Right cardiac atrium (tissue), 5 donors: ENCODE measurements around the gene FSHR. TPM values are rescaled to one million over a fixed set of nuclear protein-coding genes. Genes with fewer than 3 reads are reported as not detected.
A peak's percentile ranks its signal among the peaks of the same experiment; 100 is the strongest.

Experiments
- ATAC-seq, 2 donors: fragments of 200-7000 bp; cut with Tn5 transposase; one replicate each; pipeline versions ENCODE4 v1.8.0 to v1.9.1; 2020; ENCODE audit warnings: moderate library complexity in 2 of 2, mild to moderate bottlenecking in 1 of 2
- DNase-seq, 3 donors: peaks; one replicate each; pipeline ENCODE4 v3.0.0-alpha.2; 2020
- H3K27ac ChIP-seq: one replicate; pipeline ENCODE4 v1.5.1; 2013; ENCODE audit warnings: mild to moderate bottlenecking, low read length, control low read depth, moderate library complexity
- H3K27me3 ChIP-seq: one replicate; pipeline ENCODE4 v1.6.1; 2013; ENCODE audit not compliant: control insufficient read depth, insufficient read depth
- H3K4me1 ChIP-seq: one replicate; pipeline ENCODE4 v1.6.1; 2013; ENCODE audit warnings: low read length; ENCODE audit not compliant: control insufficient read depth, insufficient read depth
- H3K4me3 ChIP-seq: one replicate; pipeline ENCODE4 v1.5.1; 2013; ENCODE audit warnings: low read length, control low read depth
- H3K9me3 ChIP-seq: one replicate; pipeline ENCODE4 v1.6.1; 2013; ENCODE audit warnings: low read length; ENCODE audit not compliant: control insufficient read depth
- WGBS: extraction: QIAGEN DNeasy Blood & Tissue Kit; methylation state at CpG from one replicate; pipeline ENCODE4 v1.1.7; 2013; 5-methylcytosine and 5-hydroxymethylcytosine counted together
- intact Hi-C, 4 donors: fragments of 100-400 bp; cut with DNase I; formaldehyde crosslinking; loops; one replicate each; pipeline versions ENCODE4 v1.11.0 to v1.14.0; 2022 to 2023
- polyA plus RNA-seq: library from polyadenylated mRNA; stranded (reverse); fragments of 200-250 nt; gene quantifications from one replicate; pipeline ENCODE4 v1.2.3, GENCODE V29; 2013
- total RNA-seq, 4 donors: library from RNA; stranded (reverse); fragmentation: NEBNext Ultra II Directional; extraction: Animal tissue kit (Norgen Biotek cat#: 25700); gene quantifications; one replicate each; pipeline ENCODE4 v1.2.1, GENCODE V29; 2021
- donor health status: healthy with polysubstance abuse.
- donor health status: DM: no; HTN: yes; CAD: no.
- donor health status: DM: no; HTN: no; CAD: no.
- donor health status: DM: no; HTN: yes; CAD: no; lungs with severe emphysema.
- donor health status: DM: yes; HTN: yes; CAD: no.

The FSHR gene
- total and polyA plus RNA-seq, 5 donors = 0.11 to 0.39 (median 0.22) TPM; not detected in 1

GRCh38 chr2:49032936-49033335 lies 121.4 kb downstream of the FSHR start:
- WGBS = 43% methylated on average over 1 of the region's 1 CpG
- Histone ChIP-seq H3K4me3 (no peak overlapping the region), H3K27ac (no peak overlapping the region), H3K27me3 (no peaks in the 10 kb centered on the region), H3K4me1 (no peaks in the 10 kb centered on the region), H3K9me3 (no peaks in the 10 kb centered on the region)
- no peak for DNase-seq
- no peak for ATAC-seq
- intact Hi-C loops = no loop called here

GRCh38 chr2:49032126-49032525 lies 122.2 kb downstream of the FSHR start:
- no peak for DNase-seq
- Histone ChIP-seq H3K4me3 (no peak overlapping the region), H3K27ac (no peak overlapping the region), H3K9me3 (no peaks in the 10 kb centered on the region), H3K4me1 (no peaks in the 10 kb centered on the region), H3K27me3 (no peaks in the 10 kb centered on the region)
- WGBS = 47% methylated on average over 1 of the region's 1 CpG
- intact Hi-C loops = no loop called here
- no peak for ATAC-seq

GRCh38 chr2:49029406-49029805 lies 124.9 kb downstream of the FSHR start:
- no peak for DNase-seq
- Histone ChIP-seq H3K9me3 (no peaks in the 10 kb centered on the region), H3K4me1 (no peaks in the 10 kb centered on the region), H3K4me3 (no peak overlapping the region), H3K27me3 (no peaks in the 10 kb centered on the region), H3K27ac (no peak overlapping the region)
- intact Hi-C loops = no loop called here
- ATAC-seq = no peak
- 67% methylated on average over 1 of the region's 1 CpG for WGBS

- H3K27me3 ChIP-seq = no peaks in the 10 kb centered on the region
- no peaks in the 10 kb centered on the region for H3K4me1 ChIP-seq
- ATAC-seq (no peak), DNase-seq (no peak)
- H3K9me3 ChIP-seq = no peaks in the 10 kb centered on the region
- WGBS = 85% methylated on average over 3 of the region's 3 CpGs
- H3K4me3 ChIP-seq = no peak overlapping the region
- intact Hi-C loops = no loop called here
- no peak overlapping the region for H3K27ac ChIP-seq
These were observed 126.2 kb downstream of the FSHR start for GRCh38 chr2:49028101-49028500.

GRCh38 chr2:49026706-49027105 lies 127.6 kb downstream of the FSHR start:
- Histone ChIP-seq H3K4me1 (no peaks in the 10 kb centered on the region), H3K27me3 (no peaks in the 10 kb centered on the region), H3K4me3 (no peak overlapping the region), H3K27ac (no peak overlapping the region), H3K9me3 (no peaks in the 10 kb centered on the region)
- WGBS = 78% methylated on average over 4 of the region's 4 CpGs
- ATAC-seq = no peak
- no peak for DNase-seq
- intact Hi-C loops = no loop called here

- no peak overlapping the region for H3K4me3 ChIP-seq
- DNase-seq (no peak), ATAC-seq (peak; percentile 46 to 56)
- intact Hi-C loops = no loop called here
- WGBS = 55% methylated on average over 2 of the region's 2 CpGs
- no peaks in the 10 kb centered on the region for H3K27me3 ChIP-seq
- no peaks in the 10 kb centered on the region for H3K9me3 ChIP-seq
- peak overlapping the region; percentile 83 for H3K27ac ChIP-seq
- peaks cover 2% of the 10 kb centered on the region for H3K4me1 ChIP-seq
These were observed 133.0 kb downstream of the FSHR start for GRCh38 chr2:49021271-49021670.

GRCh38 chr2:49005261-49005660 lies 149.1 kb downstream of the FSHR start:
- no peak overlapping the region for H3K4me3 ChIP-seq
- no peak for ATAC-seq
- intact Hi-C loops = no loop called here
- WGBS = 72% methylated on average over 3 of the region's 3 CpGs
- DNase-seq = no peak
- H3K27me3 ChIP-seq = no peaks in the 10 kb centered on the region
- H3K27ac ChIP-seq = no peak overlapping the region
- no peaks in the 10 kb centered on the region for H3K9me3 ChIP-seq
- H3K4me1 ChIP-seq = peaks cover 3% of the 10 kb centered on the region

GRCh38 chr2:49004036-49004626 lies 150.2 kb downstream of the FSHR start:
- peak overlapping the region; percentile 8 for H3K27ac ChIP-seq
- intact Hi-C loops = no loop called here
- H3K4me3 ChIP-seq = no peak overlapping the region
- 2% methylated on average over 1 of the region's 1 CpG for WGBS
- DNase-seq = peak in 1 of 3 donors; percentile 39
- peak; percentile 36 to 64 for ATAC-seq
- peaks cover 3% of the 10 kb centered on the region for H3K4me1 ChIP-seq
- H3K27me3 ChIP-seq = no peaks in the 10 kb centered on the region
- H3K9me3 ChIP-seq = no peaks in the 10 kb centered on the region

- H3K27ac ChIP-seq = peak overlapping the region; percentile 50
- WGBS = 44% methylated on average over 5 of the region's 5 CpGs
- no peaks in the 10 kb centered on the region for H3K9me3 ChIP-seq
- ATAC-seq = no peak
- intact Hi-C loops = no loop called here
- no peaks in the 10 kb centered on the region for H3K27me3 ChIP-seq
- H3K4me3 ChIP-seq = no peak overlapping the region
- H3K4me1 ChIP-seq = peaks cover 3% of the 10 kb centered on the region
- no peak for DNase-seq
These were observed 151.1 kb downstream of the FSHR start for GRCh38 chr2:49003201-49003600.

- intact Hi-C loops = no loop called here
- DNase-seq = no peak
- no peaks in the 10 kb centered on the region for H3K27me3 ChIP-seq
- ATAC-seq = no peak
- H3K9me3 ChIP-seq = no peaks in the 10 kb centered on the region
- no peak overlapping the region for H3K27ac ChIP-seq
- H3K4me1 ChIP-seq = peaks cover 3% of the 10 kb centered on the region
- WGBS = 52% methylated on average over 3 of the region's 3 CpGs
- H3K4me3 ChIP-seq = no peak overlapping the region
These were observed 151.6 kb downstream of the FSHR start for GRCh38 chr2:49002750-49003149.

- H3K4me1 ChIP-seq = peaks cover 3% of the 10 kb centered on the region
- no peak overlapping the region for H3K27ac ChIP-seq
- no peak overlapping the region for H3K4me3 ChIP-seq
- ATAC-seq (no peak), DNase-seq (no peak)
- intact Hi-C loops = no loop called here
- H3K27me3 ChIP-seq = no peaks in the 10 kb centered on the region
- H3K9me3 ChIP-seq = no peaks in the 10 kb centered on the region
These were observed 153.6 kb downstream of the FSHR start for GRCh38 chr2:49000695-49001094.

- H3K4me1 ChIP-seq = peaks cover 3% of the 10 kb centered on the region
- H3K4me3 ChIP-seq = no peak overlapping the region
- 80% methylated on average over 2 of the region's 2 CpGs for WGBS
- intact Hi-C loops = no loop called here
- no peaks in the 10 kb centered on the region for H3K9me3 ChIP-seq
- no peak for DNase-seq
- ATAC-seq = no peak
- no peak overlapping the region for H3K27ac ChIP-seq
- no peaks in the 10 kb centered on the region for H3K27me3 ChIP-seq
These were observed 155.9 kb downstream of the FSHR start for GRCh38 chr2:48998449-48998848.
